GM18511 (cell line): ENCODE data around the gene CACNA1D.
A peak's percentile ranks its signal among the peaks of the same experiment; 100 is the strongest.

Experiments
- ATAC-seq: cut with Tn5 transposase; IDR thresholded peaks from one replicate; pipeline ENCODE4 v1.9.1; 2021; ENCODE audit warnings: mild to moderate bottlenecking, moderate library complexity; ENCODE audit not compliant: unreplicated experiment

Gene CACNA1D

DNA sequence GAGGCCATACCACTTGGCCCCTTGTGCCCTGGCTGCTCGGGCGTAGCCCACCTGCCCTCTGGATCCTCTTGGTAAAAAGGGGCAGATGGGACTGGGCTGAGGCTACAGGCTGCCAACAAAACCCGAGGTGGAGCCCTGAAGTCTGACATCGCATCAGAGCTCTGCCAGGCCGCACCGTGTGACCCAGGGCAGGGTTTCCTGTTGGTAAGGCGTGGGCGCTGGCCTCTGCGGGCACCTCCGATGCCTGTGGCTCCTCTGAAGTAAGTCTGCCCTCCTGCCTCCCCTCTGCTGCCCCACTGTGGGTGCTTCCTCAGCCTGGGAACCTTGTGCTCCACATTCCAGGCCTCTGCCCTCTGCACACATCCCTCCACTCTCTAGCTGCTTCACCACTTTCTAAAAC is 342.9 kb downstream of the CACNA1D start:
- no peak for ATAC-seq

DNA sequence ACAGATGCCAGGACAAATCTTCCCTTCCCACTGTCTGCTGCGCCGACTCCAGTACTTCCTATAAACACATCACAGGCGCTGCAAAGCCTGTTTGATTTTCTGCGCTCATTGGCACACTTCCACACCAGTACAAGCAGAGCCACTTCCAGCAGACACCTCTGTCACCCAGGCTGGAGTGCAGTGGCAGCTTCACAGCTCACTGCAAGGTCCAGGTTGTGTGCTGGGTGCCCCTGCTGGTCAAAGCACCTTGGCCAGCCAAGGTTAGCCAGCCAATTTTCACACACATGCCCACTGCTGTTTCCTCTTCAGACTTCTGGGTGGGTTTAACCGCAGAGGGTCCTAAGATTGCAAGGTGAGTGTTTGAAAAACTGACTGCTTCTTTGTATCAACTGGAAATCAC is 346.9 kb downstream of the CACNA1D start:
- ATAC-seq, result no peak

DNA sequence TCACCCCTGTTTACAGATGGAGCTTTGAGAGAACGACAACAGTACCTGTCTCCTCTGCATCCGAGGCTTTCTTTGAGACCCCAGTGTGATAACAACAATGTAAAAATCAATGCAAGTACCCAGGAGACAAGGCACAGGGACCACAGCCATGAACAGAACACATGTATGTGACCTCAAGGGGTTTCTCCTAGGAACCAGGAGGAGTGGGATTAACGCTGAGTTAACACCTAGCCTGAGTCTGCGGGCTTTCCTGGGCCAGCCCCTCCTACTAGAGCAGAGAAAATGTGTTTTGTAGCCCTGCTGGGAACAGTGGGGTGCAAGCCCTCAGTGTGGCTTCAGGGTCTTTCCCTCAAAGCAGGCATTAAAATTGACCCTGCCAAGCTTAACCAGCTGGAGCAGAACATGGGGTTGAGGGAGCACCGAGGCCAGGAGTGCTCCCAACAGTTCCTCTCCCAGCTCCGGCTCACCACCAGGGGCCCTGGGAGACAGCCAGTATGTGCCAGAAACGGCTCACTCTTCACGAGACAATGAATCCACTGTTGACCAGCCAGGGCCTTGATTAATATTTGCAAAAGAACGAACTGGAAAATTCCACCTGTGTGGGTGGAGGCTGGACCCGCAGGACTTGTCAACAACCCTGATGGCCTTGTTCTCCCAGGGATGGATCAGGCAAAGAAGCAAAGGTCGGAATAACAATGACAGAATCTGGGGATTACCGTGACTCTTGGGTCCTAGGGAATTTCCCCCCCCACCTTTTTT is 348.2 kb downstream of the CACNA1D start:
- ATAC-seq, result no peak

DNA sequence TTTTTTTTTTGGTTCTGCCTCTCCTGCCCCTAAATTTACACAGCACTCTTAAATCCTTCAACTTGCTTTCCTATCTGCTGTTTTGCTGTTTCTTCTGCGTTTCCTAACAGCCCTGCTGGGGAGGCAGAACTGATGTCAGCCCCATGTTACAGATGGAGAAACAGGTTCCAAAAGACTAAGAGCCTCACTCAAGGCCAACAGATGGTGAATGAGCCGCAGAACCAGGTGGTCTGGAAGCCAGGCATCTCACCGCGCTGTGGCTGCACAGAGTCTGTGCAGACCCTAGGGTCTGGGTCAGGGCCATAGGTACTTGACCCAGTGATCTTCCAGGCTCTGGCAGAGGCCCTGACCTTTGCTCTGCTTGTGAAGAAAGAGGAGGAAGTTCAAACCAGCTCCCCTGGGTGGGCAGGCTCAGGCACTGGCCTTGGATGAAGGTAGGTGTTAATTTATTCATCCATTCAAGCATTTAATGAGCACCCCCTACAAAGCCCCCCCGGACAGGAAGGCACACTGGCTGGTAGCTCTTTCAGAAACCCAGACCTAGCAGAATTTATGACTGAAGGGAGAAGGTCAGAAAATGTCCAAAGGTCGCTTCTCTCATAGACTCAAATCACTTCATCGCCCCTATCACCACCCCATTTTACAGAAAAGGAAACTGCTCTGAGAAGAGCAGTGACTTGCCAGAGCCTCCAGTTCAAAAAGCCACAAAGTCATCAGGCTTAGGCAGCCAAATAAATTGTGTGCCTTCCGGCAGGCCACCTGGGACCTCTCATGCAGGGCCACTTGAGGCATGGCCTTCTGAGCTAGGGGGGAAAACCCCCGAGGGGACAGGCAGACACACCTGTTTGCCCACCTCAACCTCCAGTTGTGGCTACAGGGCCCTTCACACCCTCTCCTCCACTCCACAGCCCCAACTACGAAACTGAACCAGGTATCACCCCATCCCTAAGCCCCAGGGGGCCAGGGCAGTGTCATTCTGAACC is 349.1 kb downstream of the CACNA1D start:
- peak; percentile 49 for ATAC-seq

DNA sequence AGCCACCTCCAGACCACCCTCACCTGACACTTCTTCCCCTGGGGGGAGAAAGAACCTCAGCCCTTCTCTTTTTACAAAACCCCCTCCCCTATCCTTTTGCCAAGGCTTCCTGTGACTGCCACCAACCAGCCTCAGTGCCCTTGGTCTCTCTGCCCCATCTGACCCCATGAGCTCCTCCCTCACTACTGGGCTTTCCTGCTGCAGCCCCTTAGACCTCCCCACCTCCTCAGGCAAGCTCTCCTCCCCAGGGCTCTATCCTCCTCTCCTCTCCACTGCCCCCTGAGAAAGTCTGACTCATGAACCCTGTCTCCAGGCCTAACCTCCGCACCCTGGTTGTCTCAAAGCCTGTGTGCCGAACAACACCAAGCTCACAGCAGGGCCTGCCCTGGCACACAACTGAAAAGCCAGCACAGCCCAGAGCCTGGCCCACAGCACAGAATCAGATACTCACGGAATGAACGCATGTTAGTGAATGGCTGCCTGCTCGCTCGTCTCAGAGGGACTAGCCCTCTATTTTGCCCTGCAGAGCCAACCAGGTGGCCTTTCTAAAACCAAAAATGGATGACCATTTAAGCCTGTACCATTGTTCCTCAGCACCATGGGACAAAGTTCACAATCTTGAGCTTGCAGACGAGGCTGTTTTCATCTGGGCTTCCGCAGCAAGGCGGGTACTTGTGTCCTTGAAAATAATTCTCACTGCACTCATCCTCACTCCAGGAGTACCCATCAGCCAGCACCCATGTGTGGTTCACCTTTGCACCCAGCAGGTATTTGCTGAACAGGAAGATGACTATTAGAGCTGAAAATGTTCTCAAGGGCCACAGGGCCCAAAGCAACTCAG is 350.1 kb downstream of the CACNA1D start:
- peak; percentile 4 for ATAC-seq

DNA sequence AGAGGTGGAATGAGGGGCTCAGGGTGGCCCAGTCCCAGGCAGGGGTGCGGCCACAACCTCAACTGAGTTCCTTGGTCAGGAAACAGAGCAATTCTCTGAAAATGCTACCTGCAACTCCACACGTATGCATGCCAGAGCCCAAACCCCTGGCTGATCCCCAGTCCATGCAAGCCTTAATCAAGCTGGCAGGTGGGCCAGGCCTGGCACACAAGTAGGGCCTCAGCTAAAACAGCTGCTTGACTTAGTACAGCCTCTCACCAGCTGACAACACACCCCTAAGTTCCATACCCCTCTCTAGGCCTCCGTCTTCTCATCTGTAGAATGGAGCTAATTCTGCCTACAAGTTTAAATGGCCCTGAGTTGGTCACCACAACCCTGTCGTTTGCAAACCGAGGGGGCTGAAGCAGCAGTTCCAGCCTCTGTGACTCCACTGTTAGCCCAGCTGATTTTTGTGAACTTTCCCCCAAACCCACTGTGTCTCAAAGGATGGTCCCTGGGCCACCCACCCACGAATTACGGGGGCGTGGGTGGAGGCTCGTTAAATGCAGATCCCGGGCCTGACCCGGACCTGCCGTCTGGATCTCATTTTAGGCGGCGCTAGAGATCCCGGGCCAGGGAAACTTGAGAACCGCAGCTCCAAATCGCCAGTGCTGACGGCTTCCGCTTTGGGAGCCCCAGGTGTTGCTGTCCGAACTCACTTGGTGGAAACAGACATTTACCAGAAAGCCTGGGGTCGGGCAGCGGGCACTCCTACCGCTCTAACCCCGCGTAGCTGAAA is 350.9 kb downstream of the CACNA1D start:
- ATAC-seq, result peak; percentile 26

DNA sequence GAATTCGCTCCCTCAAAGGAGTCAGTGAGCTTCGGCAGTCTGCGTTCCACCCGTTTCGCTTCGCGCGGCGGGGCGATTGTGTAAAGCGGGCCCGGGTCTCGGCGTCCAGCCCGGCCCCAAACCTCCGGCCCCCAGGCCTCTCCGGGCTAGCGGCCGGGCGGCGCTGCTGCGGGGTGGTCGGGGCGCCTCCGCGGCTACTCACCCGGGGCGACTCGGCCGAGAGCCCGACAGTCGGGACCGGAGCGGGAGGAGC is 351.4 kb downstream of the CACNA1D start:
- ATAC-seq, result no peak

DNA sequence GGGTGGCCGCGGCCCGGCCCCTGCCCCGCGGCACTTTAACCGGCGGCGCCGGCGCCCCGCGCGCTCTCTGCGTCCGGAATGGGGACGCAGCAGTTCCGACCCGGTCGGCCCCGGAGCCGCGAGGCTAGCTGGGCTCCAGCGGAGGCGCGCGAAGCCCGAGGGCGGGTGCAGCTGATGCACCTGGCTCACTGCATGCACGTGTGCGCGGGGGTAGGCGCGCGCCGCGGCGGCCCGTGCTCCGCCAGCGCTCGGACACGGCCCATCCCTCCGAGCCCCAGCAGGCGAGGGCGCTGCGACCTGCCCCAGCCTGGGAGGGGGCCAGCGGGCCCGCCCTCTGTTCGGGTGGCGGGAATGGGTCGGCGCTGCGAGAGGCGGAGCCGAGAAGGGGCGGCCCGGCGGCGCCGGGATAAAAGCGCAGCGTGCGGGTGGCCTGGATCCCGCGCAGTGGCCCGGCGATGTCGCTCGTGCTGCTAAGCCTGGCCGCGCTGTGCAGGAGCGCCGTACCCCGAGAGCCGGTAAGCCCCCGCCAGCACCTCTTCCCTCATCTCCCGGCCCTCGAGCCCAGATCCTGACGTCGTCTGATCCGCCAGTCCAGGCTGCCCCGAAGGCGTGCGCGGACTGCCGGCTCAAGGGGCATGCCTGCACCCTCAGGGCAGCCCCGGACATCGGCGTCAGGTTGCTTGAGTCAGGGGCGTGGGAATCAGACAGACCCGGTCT is 351.9 kb downstream of the CACNA1D start, which contains the start of the genes CHDH and IL17RB:
CHDH (minus strand) TSS at position 286 of the 717 bp plus-strand sequence. CDS start 22,411 bp downstream, outside the sequence.
IL17RB (plus strand) TSS at position 435 of the 717 bp plus-strand sequence; CDS start at position 456, 21 bp downstream.
- ATAC-seq, result peak; percentile 48

DNA sequence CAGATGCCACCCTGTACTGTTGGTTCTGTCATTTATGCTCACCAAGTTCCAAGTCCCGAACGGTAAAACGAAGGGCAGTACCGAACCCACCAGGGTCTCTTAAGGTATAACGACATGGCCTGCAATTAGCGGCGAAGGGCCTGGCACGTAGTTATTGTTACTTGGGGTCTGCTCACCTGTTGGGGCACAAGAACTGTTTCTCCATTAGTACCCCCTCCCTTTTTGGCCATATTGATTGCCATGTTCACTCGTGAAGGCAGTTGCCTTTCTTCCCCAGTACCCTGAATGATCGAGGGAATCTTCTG is 352.4 kb downstream of the CACNA1D start:
- ATAC-seq, result no peak

DNA sequence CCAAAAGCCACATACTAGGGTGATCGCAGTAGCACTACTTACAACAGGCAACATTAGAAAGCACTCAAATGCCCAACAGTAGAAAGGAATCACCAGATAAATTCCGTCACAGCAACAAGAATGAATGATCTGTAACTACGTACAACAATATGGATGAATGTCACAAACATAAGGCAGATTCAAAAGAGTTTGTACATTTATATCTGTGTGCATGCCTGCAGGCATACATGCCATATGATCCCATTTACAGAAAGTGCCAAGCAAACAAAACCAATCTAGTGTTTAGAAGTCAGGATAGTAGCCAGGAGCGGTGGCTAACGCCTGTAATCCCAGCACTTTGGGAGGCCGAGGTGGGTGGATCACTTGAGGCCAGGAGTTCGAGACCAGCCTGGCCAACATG is 355.5 kb downstream of the CACNA1D start:
- ATAC-seq, result no peak

DNA sequence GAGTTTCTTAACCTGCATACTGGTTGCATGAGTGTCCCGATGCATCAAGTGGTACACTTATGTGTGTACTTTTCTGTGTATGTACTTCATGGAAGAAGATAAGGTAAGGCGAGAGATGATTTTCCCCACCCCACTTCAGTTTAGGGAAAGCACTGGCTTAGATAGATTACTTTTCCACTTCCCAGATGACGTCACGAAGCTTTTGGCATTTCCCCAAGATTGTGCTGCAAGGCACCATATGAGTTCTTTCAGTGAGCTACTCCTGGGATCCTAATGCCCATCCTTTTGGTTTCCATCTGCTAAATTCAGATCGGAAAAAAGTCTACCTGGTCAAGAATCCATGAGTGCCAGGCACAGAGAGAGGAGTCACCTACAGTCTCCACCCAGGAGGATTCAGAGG is 356.5 kb downstream of the CACNA1D start:
- ATAC-seq, result no peak

DNA sequence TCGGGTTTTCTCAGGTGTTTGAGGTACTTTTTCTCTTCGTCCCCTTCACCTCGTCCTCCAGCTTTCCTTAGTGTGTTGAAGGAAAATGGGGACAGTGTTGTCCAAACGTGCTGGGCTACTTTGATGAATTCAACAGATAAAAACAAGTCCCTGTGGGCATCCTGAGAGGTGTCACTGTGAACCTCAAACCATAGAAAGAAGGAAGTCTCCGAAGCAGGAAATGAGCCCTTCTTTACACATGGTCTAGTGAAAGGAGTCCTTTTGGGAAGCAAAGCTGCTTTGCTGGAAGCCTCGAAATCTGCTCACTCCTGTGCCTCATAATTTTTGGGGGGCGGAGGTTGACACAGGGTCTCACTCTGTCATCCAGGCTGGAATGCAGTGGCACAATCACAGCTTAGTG is 362.6 kb downstream of the CACNA1D start:
- no peak for ATAC-seq

DNA sequence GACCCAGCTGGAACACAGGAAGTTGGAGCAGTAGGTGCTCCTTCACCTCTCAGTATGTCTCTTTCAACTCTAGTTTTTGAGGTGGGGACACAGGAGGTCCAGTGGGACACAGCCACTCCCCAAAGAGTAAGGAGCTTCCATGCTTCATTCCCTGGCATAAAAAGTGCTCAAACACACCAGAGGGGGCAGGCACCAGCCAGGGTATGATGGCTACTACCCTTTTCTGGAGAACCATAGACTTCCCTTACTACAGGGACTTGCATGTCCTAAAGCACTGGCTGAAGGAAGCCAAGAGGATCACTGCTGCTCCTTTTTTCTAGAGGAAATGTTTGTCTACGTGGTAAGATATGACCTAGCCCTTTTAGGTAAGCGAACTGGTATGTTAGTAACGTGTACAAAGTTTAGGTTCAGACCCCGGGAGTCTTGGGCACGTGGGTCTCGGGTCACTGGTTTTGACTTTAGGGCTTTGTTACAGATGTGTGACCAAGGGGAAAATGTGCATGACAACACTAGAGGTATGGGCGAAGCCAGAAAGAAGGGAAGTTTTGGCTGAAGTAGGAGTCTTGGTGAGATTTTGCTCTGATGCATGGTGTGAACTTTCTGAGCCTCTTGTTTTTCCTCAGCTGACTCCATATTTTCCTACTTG is 363.8 kb downstream of the CACNA1D start:
- ATAC-seq, result no peak

DNA sequence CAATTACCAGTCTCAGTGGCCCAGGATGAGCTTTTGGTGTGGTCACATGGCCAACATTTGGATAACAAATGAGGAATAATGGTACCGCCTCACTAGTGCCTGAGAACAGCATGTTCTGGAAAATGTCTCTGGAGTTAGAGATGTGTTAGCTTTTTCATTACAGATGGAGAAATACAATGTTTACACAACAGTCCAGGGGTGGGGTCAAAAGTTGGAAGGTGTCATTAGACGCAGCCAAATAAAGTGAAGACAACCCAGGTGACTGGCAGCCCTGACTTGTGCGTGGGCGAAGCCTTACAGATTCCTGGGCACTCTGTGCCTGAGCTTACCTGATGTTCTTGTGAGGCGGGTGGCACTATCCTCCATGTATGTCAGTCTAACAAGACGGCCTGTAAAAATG is 364.8 kb downstream of the CACNA1D start:
- no peak for ATAC-seq

DNA sequence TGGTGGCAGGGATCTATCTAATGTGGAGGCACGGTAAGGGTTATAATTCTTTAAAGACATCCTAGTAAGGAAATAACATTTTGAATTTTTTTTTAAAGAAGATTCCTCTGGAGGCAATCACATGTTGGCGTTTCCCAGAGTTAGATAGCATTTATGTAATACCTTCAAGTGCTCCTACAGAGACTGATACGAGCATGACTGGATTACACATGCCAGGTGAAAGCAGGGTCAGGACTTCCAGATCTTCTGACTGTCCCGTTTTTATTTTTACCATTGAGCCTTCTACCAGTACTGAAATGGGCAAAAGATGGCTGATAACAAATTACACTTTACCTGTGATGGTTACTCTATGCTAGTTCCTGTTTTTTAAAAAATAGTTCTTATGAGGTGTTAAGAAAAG is 365.8 kb downstream of the CACNA1D start:
- no peak for ATAC-seq

DNA sequence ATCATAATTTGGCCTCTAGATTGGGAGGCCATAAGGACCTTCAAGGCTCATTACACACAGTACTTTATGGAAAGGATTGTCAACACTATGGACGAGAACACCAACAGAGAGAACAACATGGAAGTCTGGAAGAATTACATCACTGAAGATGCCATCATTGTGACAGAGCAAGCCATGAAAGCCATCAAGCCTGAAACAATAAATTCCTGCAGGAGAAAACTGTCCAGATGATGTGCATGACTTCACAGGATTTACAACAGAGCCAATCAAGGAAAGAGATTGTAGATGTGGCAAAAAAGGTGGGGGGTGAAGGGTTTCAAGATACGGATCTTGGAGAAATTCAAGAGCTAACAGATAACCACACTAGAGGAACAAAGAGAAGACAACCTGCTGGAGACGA is 367.8 kb downstream of the CACNA1D start:
- no peak for ATAC-seq

DNA sequence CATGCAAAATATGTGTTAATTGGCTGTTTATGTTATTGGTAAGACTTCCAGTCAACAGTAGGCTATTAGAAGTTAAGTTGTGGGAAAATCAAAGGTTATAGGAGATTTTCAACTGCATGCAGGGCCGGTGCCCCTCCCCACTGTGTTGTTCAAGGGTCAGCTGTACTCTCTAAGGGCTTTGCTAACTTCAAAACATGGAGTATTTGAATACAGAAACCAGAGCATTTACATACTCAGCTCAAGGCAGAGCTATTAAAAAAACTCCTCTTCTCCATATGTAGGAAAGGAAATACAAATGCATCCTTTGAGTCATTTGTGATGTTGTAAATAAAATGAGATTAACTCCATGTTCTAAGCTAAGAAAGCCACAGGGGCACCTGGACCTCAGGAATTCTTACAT is 368.7 kb downstream of the CACNA1D start:
- ATAC-seq, result no peak
